GM19395 (cell line): Measurements from ENCODE around the gene DNHD1.
A peak's percentile ranks its signal among the peaks of the same experiment; 100 is the strongest.

Experiments used
- ATAC-seq: cut with Tn5 transposase; IDR thresholded peaks from one replicate; pipeline ENCODE4 v1.9.1; 2021; ENCODE audit warnings: mild to moderate bottlenecking, moderate library complexity; ENCODE audit not compliant: unreplicated experiment

DNHD1 gene

DNA sequence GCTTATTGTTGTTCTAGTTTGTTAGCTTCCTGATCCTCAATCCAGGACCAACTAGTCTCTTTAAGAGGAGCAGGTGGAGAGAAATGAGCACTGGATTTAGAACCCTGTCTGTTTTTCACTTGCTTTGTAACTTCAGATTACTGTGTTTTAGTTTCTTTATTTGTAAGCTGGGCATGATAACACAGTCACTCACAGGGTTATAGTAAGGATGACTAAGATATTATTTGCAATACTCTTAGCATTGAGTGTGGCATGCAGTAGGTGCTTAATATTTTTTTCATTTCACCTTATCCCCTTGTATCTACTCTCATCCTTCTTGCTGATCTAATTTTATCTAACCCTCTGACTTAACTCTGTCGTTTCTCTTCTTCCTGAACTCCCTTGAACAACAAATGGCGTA, 33.8 kb downstream of the DNHD1 start:
- no peak for ATAC-seq

DNA sequence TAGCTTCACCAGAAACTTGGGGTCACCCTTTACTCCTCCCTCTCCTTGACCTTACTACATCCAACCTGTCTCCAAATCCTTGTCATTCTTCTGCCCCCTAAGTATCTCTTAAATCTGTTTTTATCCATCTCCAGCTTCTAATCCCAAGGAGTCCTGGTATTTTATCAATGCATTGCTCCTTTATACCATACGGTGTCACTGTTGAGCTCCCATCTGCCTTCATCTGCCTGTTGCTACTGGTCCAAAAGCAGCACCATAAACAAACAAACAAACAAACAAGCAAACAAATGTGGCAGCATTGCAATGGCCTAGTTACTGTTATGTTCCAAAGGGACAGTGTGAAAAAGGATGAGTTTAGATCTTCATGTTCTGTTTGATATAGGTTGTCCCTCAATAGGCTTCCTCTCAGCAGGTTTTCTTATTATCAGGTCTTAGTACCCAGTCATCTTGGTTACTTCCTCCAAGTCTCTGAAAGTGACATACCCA, 34.2 kb downstream of the DNHD1 start:
- peak; percentile 65 for ATAC-seq

DNA sequence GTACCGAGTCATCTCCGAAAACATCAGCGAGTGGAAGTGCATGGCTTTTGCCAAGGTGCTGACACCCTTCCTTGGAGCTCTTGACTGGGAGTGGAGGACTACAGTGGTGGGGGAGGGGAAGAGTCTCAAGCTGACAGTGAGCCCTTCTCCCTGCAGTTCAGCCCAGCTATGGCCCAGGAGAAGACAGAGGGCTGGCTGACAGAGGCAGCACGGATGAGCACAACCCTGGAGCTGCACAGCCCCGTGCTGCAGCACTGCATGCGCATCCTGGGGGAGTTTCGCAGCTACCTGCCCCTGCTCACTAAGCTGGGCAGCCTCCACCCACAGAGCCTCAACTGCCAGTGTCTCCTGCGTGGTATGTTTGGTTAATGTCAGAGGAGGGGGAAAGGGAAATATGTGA, 41.4 kb downstream of the DNHD1 start:
- no peak for ATAC-seq

DNA sequence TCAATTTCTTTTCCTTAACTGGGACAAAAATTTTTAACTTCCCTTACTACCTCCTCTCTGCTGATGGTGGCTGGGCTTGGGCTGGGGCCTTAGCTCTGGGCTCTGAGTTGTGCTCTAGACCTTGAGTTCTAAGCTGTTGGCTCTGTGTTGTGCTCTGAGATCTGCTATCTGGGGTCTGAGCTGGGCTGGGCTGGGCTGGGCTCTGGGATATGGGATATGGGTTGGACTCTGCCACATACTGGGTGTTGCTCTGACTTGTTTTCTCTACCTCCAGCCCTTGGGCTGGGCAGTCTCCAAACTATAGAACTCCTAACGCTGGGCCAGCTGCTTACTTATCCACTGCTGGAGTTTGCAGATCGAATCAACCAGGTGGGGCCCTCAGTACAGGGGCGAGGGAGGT, 41.9 kb downstream of the DNHD1 start:
- no peak for ATAC-seq

DNA sequence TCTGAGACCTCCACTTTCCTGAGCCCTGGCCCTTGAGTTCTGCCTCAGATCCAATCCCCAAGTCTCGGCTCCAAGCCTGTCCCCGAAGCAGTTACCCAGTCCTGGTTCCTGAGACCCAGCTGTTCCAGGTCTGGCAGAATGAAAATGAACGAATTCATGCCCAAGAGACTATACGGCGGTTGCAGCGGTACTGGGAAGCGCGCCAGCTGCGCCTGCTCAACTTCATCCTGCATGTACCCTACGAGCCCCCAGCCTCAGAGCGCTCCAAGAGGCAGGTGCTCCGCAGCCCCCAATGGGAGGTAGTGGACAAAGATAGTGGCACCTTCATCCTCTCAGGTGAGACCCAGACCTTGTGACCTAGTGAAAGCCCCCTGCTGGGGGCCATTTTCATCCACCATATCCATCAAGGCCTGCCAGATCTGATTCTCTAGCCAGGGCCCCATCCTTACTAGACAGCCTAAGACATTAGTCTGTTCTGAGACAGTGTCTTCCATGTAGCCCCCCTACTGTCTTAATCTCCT, 42.7 kb downstream of the DNHD1 start:
- no peak for ATAC-seq

DNA sequence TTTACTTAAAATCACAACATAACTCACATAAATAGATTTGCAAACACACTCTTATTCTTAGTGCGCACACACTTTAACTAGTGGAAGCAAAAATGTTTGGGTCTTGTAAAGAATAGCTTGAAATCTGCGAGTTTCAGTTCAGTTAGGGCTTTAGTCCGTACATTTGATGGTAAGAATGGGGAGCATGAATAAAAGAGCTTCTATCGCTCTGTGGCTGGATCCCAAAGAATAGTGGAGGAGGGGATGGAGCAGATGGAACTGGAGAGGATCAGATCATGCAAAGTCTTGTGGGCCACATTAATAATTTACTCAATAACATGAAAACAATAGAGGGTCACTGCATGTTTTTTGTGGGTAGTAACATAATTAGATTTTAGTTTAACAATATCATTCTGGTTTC, 44.3 kb downstream of the DNHD1 start:
- ATAC-seq = no peak

DNA sequence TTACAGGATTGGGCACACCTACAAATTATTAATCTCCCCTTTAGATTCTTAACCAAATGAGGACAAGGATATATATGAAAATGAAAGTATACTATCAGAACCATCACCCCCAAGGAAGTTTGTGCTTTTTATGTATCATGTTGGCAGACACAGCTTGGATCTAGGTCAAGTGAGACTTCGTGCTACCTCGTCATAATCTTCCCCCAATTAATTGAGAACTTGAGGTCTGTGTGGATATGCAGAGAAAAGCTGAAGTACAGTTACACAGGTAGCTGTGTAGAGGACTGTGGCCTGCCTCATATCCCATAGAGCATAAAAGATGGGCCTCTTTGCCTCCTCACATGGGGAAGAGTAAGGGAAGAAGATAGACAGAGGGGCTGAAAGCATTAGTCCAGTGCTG, 45.6 kb downstream of the DNHD1 start:
- no peak for ATAC-seq

DNA sequence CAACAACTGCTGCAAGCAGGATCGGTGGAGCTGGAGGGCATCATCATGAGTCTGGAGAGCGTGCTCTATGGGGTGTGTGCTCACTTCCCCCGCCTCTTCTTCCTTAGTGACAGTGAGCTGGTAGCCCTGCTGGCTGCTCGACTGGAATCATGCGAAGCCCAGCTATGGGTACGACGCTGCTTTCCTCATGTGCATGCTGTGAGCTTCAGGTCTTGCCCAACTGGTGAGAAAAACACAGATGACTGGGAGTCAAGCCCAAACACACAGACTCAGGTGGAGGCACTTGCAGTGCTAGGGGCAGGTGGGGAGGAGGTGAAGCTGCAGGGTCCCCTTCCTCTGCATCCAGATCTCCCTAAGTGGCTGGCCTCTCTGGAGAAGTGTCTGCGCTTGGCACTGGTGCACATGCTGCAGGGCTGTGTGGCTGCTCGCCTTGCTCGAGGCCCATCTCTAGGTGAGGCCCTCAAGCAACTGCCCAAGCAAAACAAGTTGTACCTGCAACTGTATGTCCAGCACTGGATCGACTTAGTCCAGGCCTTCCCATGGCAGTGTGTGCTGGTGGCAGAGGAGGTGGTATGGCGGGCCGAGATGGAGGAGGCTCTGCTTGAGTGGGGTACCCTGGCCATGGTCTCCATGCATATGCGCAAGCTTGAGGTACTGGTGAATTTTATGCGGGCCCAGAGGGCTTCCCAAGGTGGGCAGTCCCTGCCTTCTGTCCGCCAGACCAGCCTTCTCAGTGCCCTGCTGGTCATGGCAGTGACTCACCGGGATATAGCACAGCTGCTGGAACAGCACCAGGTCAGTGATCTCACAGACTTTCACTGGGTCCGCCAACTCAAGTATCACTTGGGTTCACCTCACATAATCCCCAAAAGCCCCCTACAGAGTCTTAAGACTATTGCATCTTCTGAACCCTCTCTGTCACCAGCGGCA, 48.1 kb downstream of the DNHD1 start:
- ATAC-seq = no peak

DNA sequence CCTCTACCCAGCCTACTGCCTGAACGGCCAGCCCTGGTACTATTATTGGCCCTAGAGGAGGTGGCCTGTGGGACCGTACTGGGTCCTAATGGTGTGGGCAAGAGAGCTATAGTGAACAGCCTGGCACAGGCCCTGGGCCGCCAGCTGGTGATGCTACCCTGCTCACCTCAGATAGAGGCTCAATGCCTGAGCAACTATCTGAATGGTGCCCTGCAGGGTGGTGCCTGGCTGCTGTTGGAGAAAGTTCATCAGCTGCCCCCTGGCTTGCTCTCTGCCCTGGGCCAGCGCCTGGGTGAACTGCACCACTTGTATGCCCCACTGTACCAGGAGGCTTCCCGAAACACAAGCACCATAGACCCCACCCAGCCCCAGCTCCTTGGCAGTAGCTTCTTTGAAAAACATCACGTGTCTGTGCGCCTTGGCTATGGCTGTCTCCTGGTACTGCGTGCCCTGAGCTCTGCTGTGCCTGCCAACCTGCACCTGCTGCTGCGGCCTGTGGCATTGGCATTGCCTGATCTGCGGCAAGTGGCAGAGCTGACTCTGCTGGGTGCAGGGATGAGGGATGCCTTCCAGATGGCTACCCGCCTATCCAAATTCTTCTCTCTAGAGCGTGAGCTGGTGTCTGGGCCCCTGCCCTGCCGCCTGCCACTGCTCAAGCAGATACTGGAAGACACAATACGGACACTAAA, 49.0 kb downstream of the DNHD1 start:
- no peak for ATAC-seq

DNA sequence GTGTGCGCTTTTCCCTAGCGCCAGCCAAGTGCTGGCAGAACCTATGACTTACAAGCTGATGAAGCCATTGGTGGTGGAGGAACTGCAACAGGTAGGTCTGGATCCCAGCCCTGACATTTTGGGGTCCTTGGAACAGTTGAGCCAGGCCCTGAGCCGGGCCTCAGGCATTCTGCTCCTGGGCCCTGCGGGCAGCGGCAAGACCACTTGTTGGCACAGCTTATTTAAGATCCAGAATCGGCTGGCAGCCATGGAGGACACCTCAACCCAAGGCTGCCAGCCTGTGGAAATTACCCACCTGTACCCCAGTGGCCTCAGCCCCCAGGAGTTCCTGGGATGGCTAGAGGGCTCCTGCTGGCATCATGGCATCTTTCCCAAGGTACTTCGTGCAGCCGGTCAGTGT, 49.7 kb downstream of the DNHD1 start:
- no peak for ATAC-seq

DNA sequence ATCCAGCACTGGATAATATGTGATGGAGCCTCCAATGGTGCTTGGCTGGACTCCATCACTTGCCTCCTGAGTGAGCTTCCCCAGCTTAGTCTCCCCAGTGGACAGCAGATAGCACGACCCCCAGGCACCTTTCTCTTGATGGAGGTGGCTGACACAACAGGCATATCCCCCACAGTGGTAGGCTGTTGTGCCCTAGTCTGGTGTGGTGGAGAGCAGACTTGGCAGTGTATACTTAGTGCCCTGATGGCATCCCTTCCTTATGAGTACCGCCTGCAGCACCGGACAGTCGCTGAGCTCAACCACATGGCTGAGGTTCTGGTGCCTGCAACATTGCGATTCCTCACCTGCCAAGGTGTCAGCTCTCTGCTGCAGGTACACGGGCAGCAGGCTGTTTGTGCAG, 50.1 kb downstream of the DNHD1 start:
- no peak for ATAC-seq

DNA sequence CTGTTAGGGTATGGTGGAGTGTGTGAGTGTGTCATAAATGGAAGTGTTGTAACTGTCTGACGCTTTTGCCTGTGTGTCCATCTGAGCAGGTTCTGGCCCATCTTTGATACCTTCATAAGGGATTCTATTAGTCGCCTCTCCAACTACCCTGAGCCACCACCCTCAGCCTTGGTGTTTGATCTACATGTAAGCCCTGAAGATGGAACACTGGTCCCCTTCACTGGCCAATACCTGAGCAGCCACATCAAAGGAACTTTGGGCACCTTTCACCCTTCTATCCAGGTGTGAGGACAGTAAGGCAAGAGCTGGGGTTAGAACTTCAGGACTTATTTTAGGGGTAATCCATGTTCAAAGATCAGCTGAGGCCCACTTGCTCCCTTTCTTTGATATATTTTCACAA, 51.0 kb downstream of the DNHD1 start:
- ATAC-seq = no peak

DNA sequence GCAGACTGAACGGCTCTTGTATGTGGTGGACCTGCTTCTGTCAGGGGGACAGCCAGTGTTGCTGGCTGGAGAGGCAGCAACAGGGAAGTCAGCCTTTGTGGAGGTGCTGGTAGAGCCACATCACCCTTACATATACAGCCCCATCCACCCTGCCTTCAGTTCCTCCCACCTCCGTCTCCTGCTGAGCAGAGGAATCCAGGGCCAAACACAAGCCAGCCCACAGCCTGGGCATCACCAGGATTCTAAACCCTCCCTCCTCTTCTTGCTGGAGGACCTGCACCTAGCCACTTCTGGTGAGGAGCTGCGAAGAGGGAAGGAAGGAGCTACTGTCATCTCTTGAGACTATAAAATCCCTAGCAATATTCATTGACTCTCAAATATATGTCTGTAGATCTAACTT, 51.6 kb downstream of the DNHD1 start:
- no peak for ATAC-seq

DNA sequence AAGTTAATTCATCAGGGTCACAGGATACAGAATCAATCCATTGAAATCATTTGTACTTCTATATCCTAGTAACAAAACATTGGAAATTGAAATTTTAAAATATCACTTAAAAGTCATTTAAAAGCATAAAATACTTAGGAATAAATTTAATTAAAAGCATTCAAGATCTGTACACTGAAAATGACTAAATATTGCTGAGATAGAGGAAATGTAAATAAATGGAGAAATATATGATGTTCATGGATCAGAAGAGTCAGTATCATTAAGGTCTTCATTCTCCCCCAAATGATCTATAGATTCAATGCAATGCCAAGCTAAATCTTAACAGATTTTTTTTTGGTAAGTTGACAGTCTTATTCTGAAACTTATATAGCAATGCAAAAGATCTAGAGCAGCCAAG, 56.6 kb downstream of the DNHD1 start:
- no peak for ATAC-seq

DNA sequence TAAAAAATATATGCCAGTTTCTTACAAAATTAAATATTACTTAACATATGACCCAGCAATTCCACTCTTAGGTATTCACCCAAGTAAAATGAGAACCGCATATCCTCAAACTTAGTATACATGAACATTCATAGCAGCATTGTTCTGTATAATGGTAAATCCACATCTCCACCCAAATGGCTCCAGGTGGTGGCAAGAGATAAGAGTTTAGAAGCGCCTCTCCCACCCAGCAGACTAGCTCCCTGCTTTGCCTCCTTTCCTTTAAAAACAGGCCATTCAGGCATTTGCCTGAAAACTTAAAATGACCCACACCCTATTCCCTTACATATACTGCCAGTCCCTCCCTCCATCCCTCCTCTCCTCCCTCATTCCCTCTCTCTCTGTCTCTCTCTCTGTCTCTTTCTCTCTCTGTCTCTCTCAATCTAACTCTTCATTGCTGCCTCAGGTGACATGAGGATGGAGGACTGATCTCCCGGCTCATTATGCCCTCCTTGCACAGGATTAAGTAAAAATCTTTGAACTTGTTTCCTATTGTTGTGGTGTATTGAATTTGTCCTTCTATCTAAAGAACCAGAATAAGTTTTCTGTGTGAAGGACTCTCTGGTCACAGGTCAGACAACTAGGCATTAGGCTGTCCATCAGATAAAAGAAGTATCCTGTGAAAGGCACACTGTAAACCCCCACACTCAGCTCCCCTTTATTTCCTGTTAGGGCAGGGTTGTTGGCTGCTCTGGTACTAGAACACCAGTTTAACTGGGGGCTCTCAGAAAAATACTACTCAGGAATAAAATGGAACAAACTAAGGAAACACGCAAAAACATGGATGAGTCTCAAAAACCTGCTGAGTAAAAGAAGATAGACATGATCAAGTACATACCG, 58.0 kb downstream of the DNHD1 start:
- ATAC-seq = no peak

DNA sequence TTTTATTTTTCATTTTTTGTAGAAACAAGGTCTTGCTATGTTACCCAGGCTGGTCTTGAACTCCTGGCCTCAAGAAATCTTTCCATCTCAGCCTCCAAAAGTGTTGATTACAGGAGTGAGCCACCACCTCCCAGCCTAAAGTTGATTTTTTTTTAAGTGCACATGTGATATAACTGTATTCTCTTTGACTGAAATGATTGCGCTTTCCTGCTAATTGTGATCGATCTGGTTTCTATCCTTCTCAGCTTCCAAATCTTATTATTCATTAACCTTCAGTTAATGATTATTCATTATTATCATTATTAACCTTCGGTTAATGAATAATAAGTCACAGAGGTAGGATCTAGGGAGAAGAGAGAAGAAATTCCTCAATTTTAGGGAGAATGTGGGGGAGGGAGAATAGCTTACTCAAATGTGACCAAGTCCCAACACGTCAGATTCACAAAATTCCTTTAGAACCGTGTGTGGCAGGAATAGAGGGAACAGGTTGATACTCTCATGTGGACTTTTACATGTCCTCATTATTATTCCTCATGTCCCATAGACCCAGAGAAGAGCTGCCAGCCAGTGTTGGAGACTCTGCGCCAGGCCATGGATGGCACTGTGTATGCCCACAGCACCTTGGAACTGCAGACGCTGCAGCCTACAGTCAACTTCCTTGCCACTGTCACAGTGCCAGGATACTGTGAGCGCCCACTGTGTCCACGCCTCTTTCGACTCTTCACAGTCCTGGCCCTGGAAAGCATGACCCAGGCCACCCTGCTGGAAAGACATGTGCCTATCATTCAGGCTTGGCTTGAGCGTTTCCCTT, 59.3 kb downstream of the DNHD1 start:
- no peak for ATAC-seq

DNA sequence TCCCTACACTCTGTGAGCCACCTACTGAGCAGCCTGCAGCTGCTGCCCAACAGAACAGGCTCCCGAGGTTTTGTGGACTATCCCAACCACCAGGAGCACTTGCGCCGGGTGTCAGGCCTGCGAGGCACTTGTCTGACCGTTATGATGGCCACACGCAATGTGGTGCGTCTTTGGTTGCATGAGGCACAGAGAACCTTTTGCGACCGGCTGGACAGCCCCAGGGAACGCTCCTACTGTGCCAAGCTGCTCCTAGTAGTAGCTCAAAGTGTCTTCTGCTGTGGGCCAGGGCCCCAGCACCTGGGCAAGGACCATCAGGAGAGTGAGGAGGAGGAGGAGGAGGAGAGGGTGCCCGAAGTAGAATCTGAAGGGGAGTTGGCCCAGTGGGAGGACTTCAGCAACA, 60.0 kb downstream of the DNHD1 start:
- no peak for ATAC-seq

DNA sequence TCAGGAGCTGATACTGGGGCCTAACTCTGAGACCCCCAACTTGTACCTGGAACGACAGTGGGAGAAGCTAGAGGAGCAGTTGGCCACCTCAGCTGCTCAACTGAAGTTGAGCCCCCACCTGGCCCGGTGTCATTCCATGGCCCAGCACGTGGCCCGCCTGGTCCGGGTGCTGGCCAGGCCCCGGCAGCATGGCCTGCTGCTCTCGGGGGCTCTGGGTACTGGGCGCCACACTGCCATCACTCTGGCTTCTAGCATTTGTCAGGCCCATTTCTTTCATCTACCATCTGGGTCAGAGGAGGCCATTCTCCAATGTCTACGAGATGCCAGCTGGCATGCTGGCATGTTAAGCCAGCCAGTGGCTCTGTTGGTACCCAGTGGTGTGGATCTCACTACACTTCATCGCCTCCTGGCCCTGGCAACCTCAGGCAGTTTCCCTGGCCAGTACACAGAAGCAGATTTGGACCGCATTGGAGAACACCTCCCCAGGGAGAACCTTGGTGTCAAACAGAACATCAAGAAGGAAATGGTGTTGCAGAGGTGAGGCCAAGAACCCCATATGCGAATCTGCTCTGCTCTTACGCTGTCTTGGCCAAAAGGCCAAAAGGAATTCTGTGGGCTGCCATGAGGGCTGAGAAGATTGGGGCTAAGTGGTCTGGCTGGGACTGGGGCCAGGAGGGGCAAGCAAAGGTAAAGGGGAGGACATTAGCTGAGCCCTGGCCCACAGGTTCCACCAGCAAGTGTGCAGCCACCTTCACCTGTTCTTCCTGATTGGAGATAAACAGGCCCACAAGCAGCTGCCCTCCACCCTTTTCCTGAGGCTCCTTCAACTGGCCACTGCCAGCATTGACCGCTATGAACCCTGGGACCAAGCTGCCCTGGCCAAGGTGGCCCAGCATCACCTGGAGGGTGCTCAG, 60.9 kb downstream of the DNHD1 start:
- no peak for ATAC-seq

DNA sequence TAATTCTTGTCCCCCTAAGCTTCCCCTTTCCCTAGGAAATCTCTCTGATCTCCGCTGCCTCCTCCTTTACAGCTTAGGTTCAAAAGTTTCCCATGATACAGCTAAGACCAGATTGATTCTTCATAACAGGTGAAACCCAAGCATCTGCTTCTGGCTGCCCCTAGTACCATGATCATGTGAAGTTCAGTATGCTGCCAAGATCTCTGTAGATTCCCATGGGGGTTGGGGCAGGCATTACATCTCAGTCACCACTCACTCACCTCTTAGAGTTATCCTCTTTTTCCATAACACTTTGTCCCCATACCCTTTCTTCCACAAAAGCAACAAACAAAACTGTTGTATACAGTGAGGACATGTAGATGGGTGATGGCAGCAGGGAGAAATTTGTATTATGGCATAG, 62.3 kb downstream of the DNHD1 start:
- ATAC-seq = no peak
